ENCODE measurements around the gene USP3. TPM values are rescaled to one million over a fixed set of nuclear protein-coding genes. Genes with fewer than 3 reads are reported as not detected.
"Not testable (repeated sequence)": the region's sequence is repeated elsewhere in the genome, so short reads cannot be mapped to it uniquely, and the experiment has no call there.

Gene USP3
- total and polyA plus RNA-seq, 2 donors (not counting 3 experiments of a cell fraction or from before 2014, with no cell fraction given) = 18.8 to 52.4 TPM

DNA sequence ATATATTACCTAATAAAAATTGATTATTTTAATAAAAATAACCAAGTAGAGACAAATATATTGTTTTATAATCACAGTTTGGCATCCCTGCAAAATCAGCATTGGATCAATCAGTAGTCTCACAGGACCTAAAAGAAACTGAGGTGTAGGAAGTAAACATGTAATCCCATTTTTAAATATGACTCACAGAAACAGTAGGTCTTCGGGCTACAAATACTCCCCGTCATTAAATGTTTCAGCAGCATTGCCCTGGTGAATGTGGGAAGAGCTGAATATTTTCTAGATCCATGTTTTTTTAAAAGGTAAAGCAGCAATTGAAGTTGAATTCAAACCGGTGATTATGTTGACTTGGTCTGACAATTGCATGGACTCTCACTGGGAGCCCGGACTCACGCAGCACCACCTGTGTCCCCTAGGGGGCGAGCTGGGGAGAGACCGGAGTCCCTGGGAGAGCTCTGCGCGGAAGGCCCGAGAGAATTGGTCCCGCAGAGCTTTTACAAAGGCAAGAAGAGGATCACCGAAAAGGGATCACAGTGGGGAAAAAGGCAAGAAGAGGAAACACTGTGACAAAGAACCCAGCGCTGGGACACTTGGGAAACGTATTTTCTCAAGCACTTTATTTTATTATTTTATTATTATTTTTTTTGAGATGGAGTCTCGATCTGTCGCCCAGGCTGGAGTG is 17.2 kb upstream of the USP3 start:
- no peaks in the 10 kb centered on the region for H3K79me2 ChIP-seq (ENCODE audit: control insufficient read depth, insufficient read depth, low read length)
- peaks cover 14% of the 10 kb centered on the region for H3K4me1 ChIP-seq (ENCODE audit: control insufficient read depth, extremely low read depth, insufficient read depth, low read length)
- no peaks in the 10 kb centered on the region for H3K9me3 ChIP-seq (replicated peaks; ENCODE audit: control insufficient read depth, insufficient read depth, low read length)
- peak overlapping the region; percentile 72 for H2AFZ ChIP-seq (ENCODE audit: low read depth, low read length)
- TF ChIP-seq, protein P1, sequence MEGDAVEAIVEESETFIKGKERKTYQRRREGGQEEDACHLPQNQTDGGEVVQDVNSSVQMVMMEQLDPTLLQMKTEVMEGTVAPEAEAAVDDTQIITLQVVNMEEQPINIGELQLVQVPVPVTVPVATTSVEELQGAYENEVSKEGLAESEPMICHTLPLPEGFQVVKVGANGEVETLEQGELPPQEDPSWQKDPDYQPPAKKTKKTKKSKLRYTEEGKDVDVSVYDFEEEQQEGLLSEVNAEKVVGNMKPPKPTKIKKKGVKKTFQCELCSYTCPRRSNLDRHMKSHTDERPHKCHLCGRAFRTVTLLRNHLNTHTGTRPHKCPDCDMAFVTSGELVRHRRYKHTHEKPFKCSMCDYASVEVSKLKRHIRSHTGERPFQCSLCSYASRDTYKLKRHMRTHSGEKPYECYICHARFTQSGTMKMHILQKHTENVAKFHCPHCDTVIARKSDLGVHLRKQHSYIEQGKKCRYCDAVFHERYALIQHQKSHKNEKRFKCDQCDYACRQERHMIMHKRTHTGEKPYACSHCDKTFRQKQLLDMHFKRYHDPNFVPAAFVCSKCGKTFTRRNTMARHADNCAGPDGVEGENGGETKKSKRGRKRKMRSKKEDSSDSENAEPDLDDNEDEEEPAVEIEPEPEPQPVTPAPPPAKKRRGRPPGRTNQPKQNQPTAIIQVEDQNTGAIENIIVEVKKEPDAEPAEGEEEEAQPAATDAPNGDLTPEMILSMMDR (IDR thresholded peaks at IDR 0.05; ENCODE audit: extremely low read depth in 1 of 2, insufficient read depth in 1 of 2, low read depth in 1 of 2, low read length in 2 of 2) = peak; percentile 98
- no peak for TF ChIP-seq MYC (IDR thresholded peaks at IDR 0.05; ENCODE audit: low read depth, low read length)
- TF ChIP-seq JUN (IDR thresholded peaks at IDR 0.05; ENCODE audit: borderline replicate concordance, insufficient read depth, insufficient read length, low read depth) = no peak
- intact Hi-C loops (cut with micrococcal nuclease) (loop anchor here (1.0 kb wide), 2 partner anchors 16 to 113 kb away; no protein-coding TSS in a partner anchor), dilution Hi-C loops (cut with MboI; ENCODE audit: extremely low pct_ligation_motif_present, low sequenced_read_pairs) (no loop called here)
- peaks cover 0 to 2% of the 10 kb centered on the region in 2 experiments for H3K27me3 ChIP-seq (ENCODE audit: control insufficient read depth in 2 of 2, insufficient read depth in 2 of 2, low read length in 2 of 2)
- H3K27ac ChIP-seq (ENCODE audit: insufficient read depth, low read depth, low read length) = no peak overlapping the region
- POLR2A ChIA-PET = no interaction called here
- H3K9ac ChIP-seq (replicated peaks; ENCODE audit: extremely low read depth, insufficient read depth, low read length) = no peak overlapping the region
- no peaks in the 10 kb centered on the region for H4K20me1 ChIP-seq (replicated peaks; ENCODE audit: control insufficient read depth, extremely low read depth, insufficient read depth, low read length)
- CTCF ChIA-PET = interaction anchor here (0.7 to 2.7 kb wide), 33 partner anchors 9 to 580 kb away, joined by 3 to 76 read pairs (median 4); partner anchors contain the start of gene USP3
- DNase-seq (ENCODE audit: low read depth, low spot score) (peak; percentile 79), FAIRE-seq (peak; percentile 89)
- H3K4me2 ChIP-seq (ENCODE audit: insufficient read depth, low read length) = no peak overlapping the region
- H3K4me3 ChIP-seq (replicated peaks in 1 of 3; ENCODE audit: insufficient read depth in 1 of 3, low read depth in 1 of 3, low read length in 3 of 3) = no peak overlapping the region
- H3K36me3 ChIP-seq (ENCODE audit: control insufficient read depth in 2 of 2, extremely low read depth in 1 of 2, insufficient read depth in 2 of 2, low read length in 2 of 2) = no peaks in the 10 kb centered on the region
- no peaks in the 10 kb centered on the region for H3K9me1 ChIP-seq (replicated peaks; ENCODE audit: control insufficient read depth, extremely low read depth, insufficient read depth, low read length)
- no TSS peak for BruUV-seq (replicated peaks)

DNA sequence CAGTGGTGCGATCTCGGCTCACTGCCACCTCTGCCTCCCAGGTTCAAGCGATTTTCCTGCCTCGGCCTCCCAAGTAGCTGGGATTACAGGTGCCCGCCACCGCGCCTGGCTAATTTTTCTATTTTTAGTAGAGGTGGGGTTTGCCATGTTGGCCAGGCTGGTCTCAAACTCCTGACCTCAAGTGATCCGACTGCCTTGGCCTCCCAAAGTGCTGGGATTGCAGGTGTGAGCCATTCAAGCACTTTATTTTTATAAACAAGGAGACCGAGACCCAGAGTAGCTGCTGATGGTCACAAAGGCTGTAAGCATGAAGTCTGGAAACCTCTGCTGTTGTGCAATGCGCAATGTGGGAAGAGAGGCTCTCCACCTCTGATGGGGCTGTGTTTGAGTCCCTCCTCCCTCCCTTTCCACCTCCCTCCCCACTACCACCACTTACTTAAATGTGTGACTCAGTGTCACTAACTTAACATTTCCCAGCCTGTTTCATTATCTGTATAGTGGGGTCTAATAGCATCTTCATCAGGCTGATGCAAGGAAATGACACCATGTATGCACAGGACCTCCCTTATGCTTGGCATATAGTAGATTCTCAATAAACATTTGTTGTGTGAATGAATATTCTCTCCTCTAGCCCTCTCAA is 16.5 kb upstream of the USP3 start:
- H2AFZ ChIP-seq (ENCODE audit: low read depth, low read length); H3K79me2 ChIP-seq (ENCODE audit: control insufficient read depth, insufficient read depth, low read length); H3K36me3 ChIP-seq (ENCODE audit: control insufficient read depth in 2 of 2, extremely low read depth in 1 of 2, insufficient read depth in 2 of 2, low read length in 2 of 2); POLR2A ChIA-PET; H4K20me1 ChIP-seq (replicated peaks; ENCODE audit: control insufficient read depth, extremely low read depth, insufficient read depth, low read length); H3K27ac ChIP-seq (ENCODE audit: insufficient read depth, low read depth, low read length); H3K4me2 ChIP-seq (ENCODE audit: insufficient read depth, low read length); H3K9me3 ChIP-seq (replicated peaks; ENCODE audit: control insufficient read depth, insufficient read depth, low read length); DNase-seq (ENCODE audit: low read depth, low spot score); dilution Hi-C loops (cut with MboI; ENCODE audit: extremely low pct_ligation_motif_present, low sequenced_read_pairs); H3K4me3 ChIP-seq (replicated peaks in 1 of 3; ENCODE audit: insufficient read depth in 1 of 3, low read depth in 1 of 3, low read length in 3 of 3); BruUV-seq (replicated peaks); H3K9me1 ChIP-seq (replicated peaks; ENCODE audit: control insufficient read depth, extremely low read depth, insufficient read depth, low read length); H3K9ac ChIP-seq (replicated peaks; ENCODE audit: extremely low read depth, insufficient read depth, low read length); FAIRE-seq; H3K27me3 ChIP-seq (ENCODE audit: control insufficient read depth in 2 of 2, insufficient read depth in 2 of 2, low read length in 2 of 2): not testable (repeated sequence)
- CTCF ChIA-PET = interaction anchor here (0.7 to 2.7 kb wide), 33 partner anchors 8 to 580 kb away, joined by 3 to 76 read pairs (median 4); partner anchors contain the start of gene USP3
- intact Hi-C loops (cut with micrococcal nuclease) = loop anchor here (1.0 kb wide), 2 partner anchors 15 to 112 kb away; no protein-coding TSS in a partner anchor
- peaks cover 14% of the 10 kb centered on the region for H3K4me1 ChIP-seq (ENCODE audit: control insufficient read depth, extremely low read depth, insufficient read depth, low read length)

All from endothelial cell of umbilical vein (primary cell).